ENCODE measurements around the gene NPR3.

DNA sequence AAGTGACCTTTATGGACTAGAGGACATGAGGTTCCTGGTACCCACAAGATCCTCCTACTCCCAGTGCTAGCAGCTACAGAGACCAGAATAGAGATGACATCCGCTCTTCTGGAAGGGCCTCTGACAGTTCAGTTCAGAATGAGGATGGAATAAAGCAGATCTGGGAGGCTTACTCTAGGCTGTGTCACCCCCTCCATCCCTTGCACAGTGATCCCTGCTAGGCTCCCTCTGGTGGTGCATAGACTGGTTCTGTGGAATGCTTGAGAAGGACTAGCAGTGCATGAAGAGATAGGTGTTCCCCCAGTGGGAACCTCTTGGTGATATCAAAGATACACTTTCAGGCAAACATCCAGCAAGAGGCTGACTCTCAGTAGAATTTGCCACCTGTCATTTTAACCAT, 83.0 kb downstream of the NPR3 start:
- TF ChIP-seq EP300 (IDR thresholded peaks at IDR 0.05): no peak
- TF ChIP-seq, protein P1, sequence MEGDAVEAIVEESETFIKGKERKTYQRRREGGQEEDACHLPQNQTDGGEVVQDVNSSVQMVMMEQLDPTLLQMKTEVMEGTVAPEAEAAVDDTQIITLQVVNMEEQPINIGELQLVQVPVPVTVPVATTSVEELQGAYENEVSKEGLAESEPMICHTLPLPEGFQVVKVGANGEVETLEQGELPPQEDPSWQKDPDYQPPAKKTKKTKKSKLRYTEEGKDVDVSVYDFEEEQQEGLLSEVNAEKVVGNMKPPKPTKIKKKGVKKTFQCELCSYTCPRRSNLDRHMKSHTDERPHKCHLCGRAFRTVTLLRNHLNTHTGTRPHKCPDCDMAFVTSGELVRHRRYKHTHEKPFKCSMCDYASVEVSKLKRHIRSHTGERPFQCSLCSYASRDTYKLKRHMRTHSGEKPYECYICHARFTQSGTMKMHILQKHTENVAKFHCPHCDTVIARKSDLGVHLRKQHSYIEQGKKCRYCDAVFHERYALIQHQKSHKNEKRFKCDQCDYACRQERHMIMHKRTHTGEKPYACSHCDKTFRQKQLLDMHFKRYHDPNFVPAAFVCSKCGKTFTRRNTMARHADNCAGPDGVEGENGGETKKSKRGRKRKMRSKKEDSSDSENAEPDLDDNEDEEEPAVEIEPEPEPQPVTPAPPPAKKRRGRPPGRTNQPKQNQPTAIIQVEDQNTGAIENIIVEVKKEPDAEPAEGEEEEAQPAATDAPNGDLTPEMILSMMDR (IDR thresholded peaks at IDR 0.05): no peak

Measured in sigmoid colon (tissue), 4 donors.